SK-N-SH treated with all-trans-retinoic acid at 6 μM for 48 hours (cell line): ENCODE results near the gene RCVRN.

Experiments used
- GLIS3 ChIP-seq: fragments of 250-450 bp; sonication (Bioruptor Pico); IDR thresholded peaks from 2 replicates; pipeline ENCODE4 v1.5.0; 2020; ENCODE audit warnings: mild to moderate bottlenecking, moderate library complexity
- RARB ChIP-seq: fragments of 250-450 bp; sonication (Bioruptor Pico); IDR thresholded peaks from 2 replicates; pipeline ENCODE4 v1.8.0; 2021; ENCODE audit warnings: mild to moderate bottlenecking, moderate library complexity
- TCF4 ChIP-seq: fragments of 250-450 bp; sonication (Bioruptor Pico); IDR thresholded peaks from 2 replicates; pipeline ENCODE4 v1.8.0; 2021; ENCODE audit warnings: mild to moderate bottlenecking, moderate library complexity, borderline replicate concordance
- ZFP3 ChIP-seq: fragments of 250-450 bp; sonication (Bioruptor Pico); IDR thresholded peaks from 2 replicates; pipeline ENCODE4 v1.5.0; 2020; ENCODE audit warnings: mild to moderate bottlenecking, moderate library complexity
- ZFP30 ChIP-seq: fragments of 450-650 bp; formaldehyde crosslinking; IDR thresholded peaks from 2 replicates; pipeline ENCODE4 v1.5.0; 2022; ENCODE audit warnings: mild to moderate bottlenecking, moderate library complexity
- TF ChIP-seq, protein P1 (sequence below): fragments of 250-450 bp; sonication (Bioruptor Pico); IDR thresholded peaks from 2 replicates; pipeline ENCODE4 v1.8.0; 2020; ENCODE audit warnings: mild to moderate bottlenecking, moderate library complexity, borderline replicate concordance

- TF ChIP-seq ZFP30 (CRISPR knock-in tag): no peak
- TF ChIP-seq, protein P1, sequence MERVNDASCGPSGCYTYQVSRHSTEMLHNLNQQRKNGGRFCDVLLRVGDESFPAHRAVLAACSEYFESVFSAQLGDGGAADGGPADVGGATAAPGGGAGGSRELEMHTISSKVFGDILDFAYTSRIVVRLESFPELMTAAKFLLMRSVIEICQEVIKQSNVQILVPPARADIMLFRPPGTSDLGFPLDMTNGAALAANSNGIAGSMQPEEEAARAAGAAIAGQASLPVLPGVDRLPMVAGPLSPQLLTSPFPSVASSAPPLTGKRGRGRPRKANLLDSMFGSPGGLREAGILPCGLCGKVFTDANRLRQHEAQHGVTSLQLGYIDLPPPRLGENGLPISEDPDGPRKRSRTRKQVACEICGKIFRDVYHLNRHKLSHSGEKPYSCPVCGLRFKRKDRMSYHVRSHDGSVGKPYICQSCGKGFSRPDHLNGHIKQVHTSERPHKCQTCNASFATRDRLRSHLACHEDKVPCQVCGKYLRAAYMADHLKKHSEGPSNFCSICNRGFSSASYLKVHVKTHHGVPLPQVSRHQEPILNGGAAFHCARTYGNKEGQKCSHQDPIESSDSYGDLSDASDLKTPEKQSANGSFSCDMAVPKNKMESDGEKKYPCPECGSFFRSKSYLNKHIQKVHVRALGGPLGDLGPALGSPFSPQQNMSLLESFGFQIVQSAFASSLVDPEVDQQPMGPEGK: no peak
- TF ChIP-seq GLIS3 (CRISPR knock-in tag): no peak
- no peak for TF ChIP-seq ZFP3 (CRISPR knock-in tag)
- TF ChIP-seq RARB (CRISPR knock-in tag): no peak
- no peak for TF ChIP-seq TCF4 (CRISPR knock-in tag)
These were observed 30.3 kb upstream of the RCVRN start for GRCh38 chr17:9935408-9935807.
